NCI-H2081 (cell line): ENCODE data around the gene MYL5.

Experiments
- DNase-seq, 2 experiments: peaks; one replicate each; lab custom pipeline; 2025; lab: John Stamatoyannopoulos, UW

MYL5 gene

DNA sequence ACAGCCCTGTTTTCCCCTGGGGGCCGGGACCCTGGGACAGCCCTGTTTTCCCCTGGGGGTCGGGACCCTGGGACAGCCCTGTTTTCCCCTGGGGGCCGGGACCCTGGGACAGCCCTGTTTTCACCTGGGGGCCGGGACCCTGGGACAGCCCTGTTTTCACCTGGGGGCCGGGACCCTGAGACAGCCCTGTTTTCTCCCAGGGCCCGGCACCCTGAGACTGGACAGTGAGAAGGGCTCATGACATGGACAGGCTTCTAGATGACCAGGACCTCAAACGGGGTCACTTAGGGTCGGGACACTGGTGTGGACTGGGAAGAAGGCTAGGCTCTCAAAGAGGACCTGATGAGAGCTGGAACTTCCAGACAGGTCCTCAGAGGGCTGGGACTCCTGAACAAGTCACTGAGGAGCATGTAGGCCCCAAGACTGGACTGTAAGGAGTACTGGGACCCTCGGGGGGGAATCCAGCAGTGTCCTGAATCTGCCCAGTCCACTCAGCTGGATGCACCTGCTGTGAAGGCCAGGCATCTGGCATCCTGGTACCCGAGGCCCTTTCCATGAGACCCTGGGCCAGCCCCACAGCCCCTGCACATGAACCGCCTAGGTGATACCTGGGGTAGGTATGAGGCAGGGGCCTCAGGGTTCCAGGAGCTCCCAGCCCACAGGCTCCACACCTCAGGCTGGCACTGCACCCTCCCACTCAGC lies 33.7 kb downstream of the MYL5 start:
- DNase-seq, result no peak

DNA sequence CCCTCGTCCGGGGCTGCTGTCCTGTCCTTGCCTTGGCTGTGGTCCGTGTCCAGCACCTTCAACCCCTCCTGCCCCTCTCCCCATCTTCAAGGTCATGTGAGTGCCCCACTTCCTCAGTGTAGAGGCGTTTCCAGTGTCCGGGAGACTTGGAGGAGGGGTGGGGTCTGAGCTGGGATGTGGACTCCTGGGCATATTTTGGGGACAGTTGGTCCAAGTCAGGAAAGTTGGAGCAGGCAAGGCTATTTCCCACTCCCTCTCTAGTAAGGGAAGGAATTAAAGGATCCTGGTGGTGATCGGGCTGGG lies 34.2 kb downstream of the MYL5 start:
- DNase-seq, result no peak

DNA sequence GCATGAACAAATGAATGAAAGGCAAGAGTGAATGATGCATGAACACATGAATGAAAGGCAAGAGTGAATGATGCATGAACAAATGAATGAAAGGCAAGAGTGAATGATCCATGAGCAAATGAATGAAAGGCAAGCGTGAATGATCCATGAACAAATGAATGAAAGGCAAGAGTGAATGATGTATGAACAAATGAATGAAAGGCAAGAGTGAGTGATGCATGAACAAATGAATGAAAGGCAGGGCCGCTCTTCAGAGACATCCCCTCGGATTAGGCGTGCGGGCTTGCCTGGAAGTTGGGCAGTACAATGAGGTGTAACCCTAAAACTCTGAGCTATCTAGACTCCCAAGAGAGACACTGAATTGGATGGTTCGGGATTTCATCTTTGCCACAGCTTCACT lies 35.0 kb downstream of the MYL5 start:
- DNase-seq, result no peak

DNA sequence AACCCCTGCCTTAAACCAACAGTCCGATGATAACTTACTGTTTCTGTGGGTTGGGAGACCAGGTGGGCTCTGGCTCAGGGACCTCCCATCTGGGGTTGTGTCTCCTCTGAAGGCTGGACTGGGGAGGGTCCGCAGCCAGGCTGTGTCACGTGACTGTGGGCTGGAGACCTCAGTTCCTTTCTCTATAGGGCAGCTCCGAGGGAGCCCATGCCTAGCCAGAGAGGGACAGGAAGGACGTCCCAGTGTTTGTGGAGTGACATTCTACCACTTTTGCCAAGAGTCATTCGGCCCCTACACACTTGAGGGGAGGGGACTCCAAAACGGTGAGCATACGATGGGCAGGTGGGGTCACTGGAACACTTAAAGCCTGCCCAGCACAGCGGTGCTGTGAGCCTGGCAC lies 35.8 kb downstream of the MYL5 start:
- no peak for DNase-seq

DNA sequence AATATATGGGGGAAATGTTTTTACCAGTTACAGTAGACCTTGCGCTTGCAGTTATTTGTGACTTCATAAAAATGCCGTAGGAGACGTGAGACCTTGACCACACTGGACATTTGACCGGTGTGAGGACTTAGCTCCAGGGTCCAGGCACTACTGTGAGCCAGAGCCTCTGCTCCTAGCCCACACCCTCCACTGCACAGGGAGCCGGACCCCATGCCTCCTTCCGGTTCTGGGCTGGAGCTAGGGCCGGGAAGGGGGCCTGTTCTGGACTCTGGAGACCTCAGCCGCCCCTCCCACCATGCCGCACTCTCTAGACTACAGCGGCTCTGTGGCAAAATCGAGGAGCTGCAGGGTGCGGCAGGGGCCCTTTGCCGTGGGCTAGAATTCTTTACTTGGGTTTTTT lies 36.6 kb downstream of the MYL5 start:
- DNase-seq, result no peak

DNA sequence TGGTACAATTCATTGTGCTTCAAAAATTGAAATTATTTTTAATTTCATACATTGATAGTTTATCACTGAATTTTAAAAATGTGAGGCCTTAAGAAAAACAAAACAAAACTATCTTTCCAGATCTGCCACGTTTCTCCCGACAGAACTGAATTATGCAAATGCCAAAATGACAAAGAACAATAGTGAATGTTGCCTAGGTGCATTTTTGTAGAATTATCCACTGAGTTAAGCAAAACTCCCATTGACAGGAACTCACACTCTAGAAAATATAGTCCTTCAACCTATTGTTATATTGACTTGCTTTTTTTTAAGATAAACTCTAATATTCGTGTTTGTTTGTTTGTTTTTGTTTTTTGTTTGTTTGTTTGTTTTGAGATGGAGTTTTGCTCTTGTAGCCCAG lies 37.8 kb downstream of the MYL5 start:
- DNase-seq, result no peak

DNA sequence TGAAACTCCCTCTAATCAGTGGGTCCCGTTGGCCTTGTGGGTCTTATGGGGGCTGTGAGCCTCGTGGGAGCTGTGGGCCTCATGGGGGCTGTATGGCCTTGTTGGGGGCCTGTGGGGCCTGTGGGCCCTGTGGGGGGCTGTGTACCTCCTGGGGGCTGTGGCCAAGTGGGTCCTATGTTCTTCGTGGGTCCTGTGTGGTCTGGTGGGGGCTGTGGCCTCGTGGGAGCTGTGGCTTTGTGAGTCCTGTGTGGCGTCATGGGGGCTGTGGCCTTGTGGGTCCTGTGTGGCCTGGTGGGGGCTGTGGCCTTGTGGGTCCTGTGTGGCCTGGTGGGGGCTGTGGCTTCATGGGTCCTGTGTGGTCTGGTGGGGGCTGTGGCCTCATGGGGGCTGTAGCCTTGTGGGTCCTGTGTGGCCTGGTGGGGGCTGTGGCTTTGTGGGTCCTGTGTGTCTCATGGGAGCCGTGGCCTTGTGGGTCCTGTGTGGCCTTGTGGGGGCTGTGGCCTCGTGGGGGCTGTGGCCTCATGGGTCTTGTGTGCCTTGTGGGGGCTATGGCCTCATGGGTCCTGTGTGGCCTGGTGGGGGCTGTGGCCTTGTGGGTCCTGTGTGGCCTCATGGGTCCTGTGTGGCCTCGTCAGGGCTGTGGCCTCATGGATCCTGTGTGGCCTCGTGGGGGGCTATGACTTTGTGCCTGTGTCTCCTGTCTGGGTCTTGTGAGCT lies 38.7 kb downstream of the MYL5 start:
- no peak for DNase-seq

DNA sequence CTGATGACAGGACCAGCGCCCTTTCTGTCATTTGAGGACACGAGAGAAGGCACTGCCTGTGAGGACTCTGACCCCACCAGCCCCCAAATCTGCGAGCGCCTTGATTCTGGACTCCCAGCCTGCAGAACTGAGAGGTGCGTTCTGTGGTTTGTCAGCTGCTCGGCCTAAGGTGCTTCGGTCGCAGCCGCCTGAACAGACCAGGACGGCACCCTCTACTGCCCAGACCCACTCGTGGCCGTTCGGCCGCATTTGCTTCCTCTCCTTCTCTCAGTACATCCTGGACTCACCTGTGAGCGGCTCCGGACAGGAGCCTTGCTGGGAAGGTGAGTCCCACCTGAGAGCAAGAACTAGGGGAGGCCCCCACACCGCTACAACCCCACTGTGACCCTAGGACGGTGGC lies 39.7 kb downstream of the MYL5 start:
- DNase-seq, result no peak

DNA sequence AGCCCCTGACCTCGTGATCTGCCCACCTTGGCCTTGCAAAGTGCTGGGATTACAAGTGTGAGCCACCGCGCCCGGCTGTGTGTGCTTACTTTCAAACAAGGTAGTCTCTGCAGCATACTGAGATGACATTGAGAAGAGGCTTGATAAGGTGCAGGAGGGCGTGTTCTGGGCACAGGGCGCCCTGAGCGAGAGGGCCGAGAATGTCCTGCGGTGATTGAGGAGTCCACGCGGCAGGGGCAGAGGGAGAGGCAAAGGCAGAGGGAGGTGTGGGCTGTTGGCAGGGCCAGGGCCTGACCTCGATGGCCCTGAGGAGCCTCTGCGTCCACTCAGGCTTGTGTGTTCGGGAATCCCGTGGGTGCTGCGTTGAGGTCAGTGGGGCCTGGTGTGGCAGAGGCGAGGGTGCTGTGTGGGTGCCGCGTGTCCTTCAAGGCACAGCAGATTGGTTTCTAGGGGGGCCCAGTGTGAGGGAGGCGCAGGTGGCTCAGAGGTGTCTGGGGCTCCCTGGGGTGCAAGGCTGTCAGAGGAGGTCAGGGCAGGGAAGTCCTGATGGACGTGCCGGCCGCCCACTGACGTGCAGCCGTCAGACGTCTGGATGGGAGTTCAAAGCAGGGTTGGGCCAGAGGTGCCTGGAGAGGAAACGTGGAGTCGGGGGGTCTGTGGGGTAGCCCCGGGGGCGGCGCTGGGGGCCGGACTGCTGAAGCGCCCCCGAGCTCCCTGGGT lies 43.4 kb downstream of the MYL5 start:
- DNase-seq, result no peak

DNA sequence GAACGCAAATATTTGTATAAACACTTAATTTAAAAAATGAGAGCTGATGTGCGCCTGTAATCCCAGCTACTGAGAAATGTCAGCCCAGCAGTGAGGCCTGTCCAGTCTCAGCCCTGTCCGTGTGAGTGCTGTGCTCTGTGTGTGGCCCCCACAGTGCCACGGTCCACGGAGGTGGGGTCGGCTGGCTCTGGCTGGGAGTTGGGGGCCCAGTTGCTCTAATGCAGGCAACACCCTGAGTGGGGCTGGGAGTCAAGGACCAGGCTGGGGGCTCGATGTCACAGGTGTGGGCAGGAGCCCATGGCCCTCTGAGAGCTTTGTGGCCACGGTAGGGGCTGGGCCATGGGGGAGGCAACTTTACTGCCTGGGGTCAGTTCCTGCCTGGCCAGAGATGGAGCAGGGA lies 44.1 kb downstream of the MYL5 start:
- no peak for DNase-seq

DNA sequence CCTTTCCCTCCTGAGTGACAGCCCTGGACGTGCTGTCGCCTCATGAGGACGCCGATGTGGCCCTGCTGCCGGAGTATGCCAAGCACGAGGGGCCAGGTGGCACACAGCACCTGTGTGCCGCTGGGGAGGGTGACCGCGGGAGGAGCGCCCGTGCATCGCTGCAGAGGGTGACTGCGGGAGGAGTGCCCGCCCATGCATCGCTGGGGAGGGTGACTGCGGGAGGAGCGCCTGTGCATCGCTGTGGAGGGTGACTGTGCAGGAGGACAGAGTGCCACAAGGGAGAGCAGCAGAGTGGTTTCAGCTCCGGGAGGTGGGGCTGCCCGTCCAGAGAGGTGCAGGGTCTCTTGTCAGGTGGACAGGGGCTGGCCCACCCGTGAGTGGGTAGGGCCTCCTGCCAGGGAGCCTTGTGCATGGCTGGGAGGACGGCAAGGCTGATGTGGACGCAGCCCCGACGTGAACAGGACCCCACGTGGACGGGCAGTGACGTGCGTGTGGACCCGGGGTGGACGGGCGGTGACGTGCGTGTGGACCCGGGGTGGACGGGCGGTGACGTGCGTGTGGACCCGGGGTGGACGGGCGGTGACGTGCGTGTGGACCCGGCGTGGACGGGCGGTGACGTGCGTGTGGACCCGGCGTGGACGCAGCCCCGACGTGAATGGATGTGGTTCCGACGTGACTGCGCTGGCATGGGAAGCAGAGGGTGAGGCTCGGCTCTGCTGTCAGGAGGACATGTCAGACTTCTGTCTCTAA lies 45.9 kb downstream of the MYL5 start:
- DNase-seq, result no peak

DNA sequence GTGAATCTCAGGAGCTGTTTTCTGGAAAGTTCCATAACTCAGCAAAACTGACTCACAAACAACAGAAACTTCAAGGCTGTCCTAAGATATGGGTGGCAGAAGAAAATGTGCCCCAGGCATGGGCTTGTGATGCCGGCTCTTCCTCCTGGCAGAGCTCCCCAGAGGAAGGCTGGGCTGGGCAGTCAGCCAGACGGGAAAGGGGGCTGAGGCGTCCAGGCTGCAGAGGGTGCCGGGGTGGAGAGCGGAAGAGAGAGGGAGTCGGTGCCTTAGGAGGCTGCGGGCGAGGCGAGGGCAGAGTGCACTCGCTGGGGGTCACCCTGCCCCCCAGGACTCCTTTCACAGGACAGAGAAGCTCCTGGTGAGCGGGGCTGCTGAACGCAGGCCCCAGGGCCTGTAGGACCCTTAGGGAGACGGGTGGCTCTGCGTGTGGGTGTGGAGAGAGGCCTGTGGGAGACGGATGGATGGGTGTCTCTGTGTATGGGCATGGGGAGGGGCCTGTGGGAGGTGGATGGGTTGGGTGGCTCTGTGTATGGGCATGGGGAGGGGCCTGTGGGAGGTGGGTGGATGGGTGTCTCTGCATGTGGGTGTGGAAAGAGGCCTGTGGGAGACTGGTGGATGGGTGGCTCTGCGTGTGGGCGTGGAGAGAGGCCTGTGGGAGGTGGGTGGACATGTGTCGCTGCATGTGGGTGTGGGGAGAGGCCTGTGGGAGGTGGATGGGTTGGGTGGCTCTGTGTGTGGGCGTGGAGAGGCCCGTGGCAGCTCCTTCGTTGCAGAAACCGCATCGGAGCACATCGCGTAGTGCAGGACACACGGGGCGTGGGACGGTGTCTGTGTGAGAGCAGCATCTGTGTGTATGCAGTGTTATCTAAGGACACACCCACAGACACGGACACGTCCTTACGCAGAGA lies 47.2 kb downstream of the MYL5 start:
- no peak for DNase-seq

DNA sequence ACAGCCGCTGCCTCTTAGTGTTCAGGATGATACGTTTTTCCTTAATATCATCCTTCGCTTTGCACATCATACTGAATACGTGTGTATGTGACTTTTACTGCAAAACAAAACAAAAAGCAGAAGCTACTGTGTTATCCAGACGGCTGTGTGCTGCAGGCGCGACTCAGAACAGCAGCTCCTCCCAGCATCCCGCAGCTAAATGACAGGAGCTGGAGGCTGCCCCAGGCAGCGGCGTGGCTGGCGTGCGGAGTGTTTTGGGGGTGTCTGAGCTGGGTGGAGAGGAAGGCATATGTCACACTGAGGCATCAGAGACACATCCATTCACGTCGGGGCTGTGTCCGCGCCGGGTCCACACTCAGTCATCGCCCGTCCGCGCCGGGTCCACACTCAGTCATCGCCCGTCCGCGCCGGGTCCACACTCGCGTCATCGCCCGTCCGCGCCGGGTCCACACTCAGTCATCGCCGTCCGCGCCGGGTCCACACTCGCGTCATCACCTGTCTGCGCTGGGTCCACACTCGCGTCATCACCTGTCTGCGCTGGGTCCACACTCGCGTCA lies 47.9 kb downstream of the MYL5 start:
- no peak for DNase-seq

DNA sequence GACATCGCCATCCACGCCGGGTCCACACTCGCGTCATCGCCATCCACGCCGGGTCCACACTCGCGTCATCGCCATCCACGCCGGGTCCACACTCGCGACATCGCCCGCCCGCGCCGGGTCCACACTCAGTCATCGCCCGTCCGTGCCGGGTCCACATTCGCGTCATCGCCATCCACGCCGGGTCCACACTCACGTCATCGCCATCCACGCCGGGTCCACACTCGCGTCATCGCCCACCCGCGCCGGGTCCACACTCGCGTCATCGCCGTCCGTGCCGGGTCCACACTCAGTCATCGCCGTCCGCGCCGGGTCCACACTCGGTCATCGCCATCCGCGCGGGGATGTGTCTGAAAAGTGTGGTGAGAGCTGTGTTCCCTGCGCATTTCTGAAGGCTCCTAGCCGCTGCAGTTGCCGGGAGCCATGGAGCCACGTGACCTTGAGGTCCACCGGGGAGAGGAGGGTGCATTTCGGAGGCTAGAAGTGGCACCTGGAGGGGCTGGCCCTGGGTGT lies 48.6 kb downstream of the MYL5 start:
- no peak for DNase-seq

DNA sequence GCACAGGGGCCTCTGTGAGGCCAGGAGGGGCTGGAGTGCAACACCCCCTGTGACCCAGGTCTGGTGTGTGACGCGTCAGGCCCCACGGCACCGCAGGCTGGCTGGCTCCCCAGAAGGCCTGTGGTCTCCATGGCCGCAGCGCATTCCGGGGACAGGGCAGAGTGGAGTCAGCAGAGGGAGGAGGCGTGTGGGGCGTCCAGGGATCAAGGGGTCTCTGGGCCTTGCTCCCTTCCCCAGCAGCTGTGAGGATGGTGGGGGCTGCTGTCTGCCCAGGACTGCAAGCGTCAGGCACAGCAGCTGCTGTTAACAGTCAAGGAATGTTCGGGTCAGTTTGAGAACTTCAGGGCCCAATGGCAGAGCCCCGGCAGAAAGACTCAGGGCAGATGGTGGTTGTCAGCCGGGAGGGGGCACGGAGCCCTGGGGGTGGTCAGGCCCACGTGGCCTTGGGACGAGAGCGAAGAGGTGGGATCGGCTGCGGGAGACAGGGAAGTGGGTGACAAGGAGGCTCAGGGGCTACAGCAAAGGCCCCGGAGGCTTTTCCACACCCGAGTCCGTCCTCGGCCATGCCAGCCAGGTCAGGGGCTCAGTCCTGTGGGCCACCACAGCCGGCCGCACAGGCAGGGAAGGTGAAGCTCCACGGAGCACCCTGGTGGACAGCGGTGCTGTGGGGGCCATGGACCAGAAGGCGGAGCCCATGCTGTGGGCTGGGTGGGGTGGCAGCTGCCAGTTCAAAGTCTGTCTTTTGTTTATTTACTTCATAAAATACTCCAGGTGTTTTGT lies 49.6 kb downstream of the MYL5 start:
- no peak for DNase-seq

DNA sequence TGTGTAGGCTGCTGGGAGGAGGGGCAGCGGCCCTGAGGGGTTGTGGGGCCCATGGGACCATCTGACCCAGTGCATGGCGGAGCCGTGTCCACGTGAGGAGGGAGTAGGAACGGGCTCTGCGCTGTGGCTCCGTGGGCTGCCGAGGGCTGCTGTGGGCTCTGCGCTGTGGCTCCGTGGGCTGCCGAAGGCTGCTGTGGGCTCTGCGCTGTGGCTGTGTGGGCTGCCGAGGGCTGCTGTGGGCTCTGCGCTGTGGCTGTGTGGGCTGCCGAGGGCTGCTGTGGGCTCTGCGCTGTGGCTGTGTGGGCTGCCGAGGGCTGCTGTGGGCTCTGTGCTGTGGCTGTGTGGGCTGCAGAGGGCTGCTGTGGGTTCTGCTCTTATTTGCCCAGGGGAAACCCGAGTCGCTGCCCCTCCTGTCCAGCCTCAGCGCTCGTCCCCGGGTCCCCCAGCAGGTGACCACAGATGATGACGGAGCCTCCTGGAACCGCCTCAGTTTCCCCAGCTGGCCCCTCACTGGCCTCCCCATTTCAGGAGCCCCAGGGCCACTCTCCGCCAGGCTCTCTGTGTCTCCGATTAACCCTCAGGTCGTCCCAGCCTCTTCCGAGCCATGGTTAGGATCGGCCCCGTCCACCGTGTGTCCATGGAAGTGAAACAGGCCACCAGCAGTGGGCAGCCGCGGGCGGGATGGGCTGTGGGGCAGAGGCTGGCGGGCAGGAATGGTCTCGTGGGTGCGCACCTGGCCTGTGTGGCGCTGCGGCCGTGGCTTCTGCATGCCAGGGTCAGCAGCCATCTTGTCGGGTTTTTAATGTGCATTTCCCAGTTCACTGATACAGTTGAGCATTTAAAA lies 51.3 kb downstream of the MYL5 start:
- no peak for DNase-seq

DNA sequence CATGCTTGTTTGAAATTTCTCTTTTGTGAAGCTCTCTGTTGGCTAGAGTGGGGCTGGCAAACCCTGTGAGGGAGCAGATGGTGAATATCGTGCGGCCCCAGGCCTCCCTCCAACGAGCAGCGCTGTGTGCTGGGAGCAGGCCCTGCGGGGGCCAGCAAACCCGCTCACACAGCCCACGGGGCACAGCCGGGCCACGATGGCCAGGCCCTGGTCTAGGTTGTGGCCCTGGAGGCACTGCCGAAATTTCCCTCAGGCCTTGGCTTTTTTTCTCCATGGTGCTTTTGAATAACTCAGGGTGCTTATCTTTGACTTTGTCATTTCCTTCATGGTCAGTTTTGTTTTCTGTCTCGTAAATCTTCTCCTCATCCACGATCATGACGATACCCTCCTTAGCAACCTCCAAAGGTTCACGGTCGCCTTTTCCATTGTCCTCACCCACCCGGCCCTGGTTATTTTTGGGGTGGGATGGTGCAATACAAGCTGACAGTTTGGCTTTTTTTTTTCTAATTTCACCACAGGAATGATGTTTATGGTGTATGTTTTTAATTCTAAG lies 52.0 kb downstream of the MYL5 start:
- DNase-seq, result no peak

DNA sequence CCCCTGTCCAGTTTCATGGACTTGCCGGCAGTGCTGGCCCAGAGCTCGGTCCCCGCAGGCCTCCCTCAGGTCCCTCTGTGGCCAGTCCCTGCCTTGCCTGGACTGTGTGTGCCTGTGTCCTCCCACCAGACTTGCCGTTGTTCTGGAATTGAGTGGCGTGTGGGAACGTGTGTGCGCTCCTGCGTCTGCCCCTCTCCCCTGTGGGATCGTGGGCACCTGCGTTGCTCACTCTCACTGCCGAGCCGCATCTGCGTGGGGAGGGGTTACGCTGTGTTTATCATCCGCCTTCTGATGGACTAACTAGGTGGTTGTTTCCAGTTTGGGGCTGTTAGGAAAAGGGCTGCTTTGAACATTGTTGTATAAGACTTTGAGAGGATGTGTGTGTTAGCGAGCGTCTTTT lies 52.5 kb downstream of the MYL5 start:
- DNase-seq, result no peak

DNA sequence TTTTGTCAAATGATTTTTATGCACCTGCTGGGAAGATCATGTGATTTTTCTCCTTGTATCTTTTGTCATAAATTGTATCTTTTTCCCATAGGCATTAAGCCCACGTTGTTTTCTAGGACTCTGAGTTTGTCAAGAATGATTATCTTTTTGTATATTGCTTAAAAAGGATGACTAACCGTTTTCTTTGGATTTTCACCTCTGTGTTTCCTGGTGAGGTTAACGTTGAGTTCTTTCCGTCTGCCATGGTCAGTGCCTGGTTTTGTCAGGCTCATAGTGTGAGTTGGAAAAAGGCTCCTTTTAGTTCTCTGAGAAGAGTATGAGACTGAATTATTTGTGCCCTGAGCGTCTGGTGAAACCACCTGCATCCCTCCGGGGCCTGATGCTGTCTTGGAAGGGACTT lies 53.2 kb downstream of the MYL5 start:
- no peak for DNase-seq
